Measurements from ENCODE around the gene MLEC. TPM values are rescaled to one million over a fixed set of nuclear protein-coding genes. Genes with fewer than 3 reads are reported as not detected.

Gene MLEC
- total RNA-seq, 2 donors from 2014 or later: 188 to 195 TPM

DNA sequence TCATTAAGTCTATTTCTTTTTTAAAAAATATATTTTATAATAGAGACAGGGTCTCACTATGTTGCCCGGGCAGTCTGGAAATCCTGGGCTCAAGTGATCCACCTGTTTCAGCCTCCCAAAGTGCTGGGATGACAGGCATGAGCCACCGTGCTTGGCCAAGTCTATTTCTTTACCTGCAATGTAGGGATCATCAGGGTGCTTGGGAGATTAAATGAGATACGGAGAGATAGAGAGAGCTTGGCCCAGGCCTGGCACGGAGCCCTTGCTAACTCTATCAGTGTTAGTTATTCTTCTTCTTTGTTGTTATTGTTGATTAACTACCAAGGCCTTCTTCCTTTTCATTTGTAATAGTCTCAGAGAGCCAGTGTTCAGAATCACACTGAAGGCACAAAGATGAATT, 43.4 kb upstream of the MLEC start:
- no peaks in the 10 kb centered on the region for H3K36me3 ChIP-seq (ENCODE audit: control insufficient read depth, insufficient read depth, low read length)
- Mint-ChIP-seq H3K4me1 (peaks cover 8% of the 10 kb centered on the region), H3K4me3 (no peak overlapping the region), H3K27ac (no peak overlapping the region), H3K27me3 (ENCODE audit: insufficient read depth) (peaks cover 61% of the 10 kb centered on the region), H3K9me3 (no peaks in the 10 kb centered on the region), H3K36me3 (ENCODE audit: low read depth) (no peaks in the 10 kb centered on the region)
- no peak overlapping the region for H3K4me3 ChIP-seq (ENCODE audit: low read length)
- 81 to 84% methylated on average over 2 to 4 of the region's 4 CpGs for WGBS, 2 experiments (ENCODE audit: insufficient coverage in 1 of 2, insufficient read length in 1 of 2)
- no peak for DNase-seq
- H3K9me3 ChIP-seq (ENCODE audit: control insufficient read depth, low read length): no peaks in the 10 kb centered on the region
- H3K4me1 ChIP-seq (ENCODE audit: control insufficient read depth, insufficient read depth, low read length): peaks cover 3% of the 10 kb centered on the region
- TF ChIP-seq, protein P1, sequence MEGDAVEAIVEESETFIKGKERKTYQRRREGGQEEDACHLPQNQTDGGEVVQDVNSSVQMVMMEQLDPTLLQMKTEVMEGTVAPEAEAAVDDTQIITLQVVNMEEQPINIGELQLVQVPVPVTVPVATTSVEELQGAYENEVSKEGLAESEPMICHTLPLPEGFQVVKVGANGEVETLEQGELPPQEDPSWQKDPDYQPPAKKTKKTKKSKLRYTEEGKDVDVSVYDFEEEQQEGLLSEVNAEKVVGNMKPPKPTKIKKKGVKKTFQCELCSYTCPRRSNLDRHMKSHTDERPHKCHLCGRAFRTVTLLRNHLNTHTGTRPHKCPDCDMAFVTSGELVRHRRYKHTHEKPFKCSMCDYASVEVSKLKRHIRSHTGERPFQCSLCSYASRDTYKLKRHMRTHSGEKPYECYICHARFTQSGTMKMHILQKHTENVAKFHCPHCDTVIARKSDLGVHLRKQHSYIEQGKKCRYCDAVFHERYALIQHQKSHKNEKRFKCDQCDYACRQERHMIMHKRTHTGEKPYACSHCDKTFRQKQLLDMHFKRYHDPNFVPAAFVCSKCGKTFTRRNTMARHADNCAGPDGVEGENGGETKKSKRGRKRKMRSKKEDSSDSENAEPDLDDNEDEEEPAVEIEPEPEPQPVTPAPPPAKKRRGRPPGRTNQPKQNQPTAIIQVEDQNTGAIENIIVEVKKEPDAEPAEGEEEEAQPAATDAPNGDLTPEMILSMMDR (conservative IDR thresholded peaks at IDR 0.05): no peak
- H3K27me3 ChIP-seq (ENCODE audit: control insufficient read depth, insufficient read depth, low read length, poor library complexity, severe bottlenecking): peaks cover 60% of the 10 kb centered on the region
- no peak overlapping the region for H3K27ac ChIP-seq (ENCODE audit: low read depth, low read length)
- no peak overlapping the region for H3K9ac ChIP-seq (ENCODE audit: extremely low read depth, low read length, poor library complexity, severe bottlenecking)

DNA sequence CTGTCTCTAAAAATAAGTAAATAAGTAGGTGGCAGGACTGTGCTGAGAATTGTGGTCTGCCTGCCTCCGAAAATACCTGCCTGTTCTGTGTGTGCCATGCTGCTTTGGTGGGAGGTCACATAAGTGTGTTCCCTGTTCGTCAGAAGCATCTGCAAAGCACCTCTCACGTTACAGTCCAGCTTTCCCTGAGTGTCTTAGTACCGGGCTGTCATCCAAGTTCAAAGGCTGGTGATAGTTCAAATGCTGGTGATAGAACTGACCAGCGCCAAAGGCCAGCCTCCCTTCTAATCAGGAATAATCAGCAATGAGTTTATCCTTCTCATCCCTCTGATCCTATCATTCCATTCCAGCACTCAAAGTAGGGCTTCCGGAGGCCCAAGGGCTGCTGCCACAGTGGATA, 40.9 kb upstream of the MLEC start:
- peaks cover 67% of the 10 kb centered on the region for H3K27me3 ChIP-seq (ENCODE audit: control insufficient read depth, insufficient read depth, low read length, poor library complexity, severe bottlenecking)
- Mint-ChIP-seq H3K4me1 (peaks cover 12% of the 10 kb centered on the region), H3K27me3 (ENCODE audit: insufficient read depth) (peaks cover 71% of the 10 kb centered on the region), H3K27ac (no peak overlapping the region), H3K9me3 (no peaks in the 10 kb centered on the region), H3K36me3 (ENCODE audit: low read depth) (no peaks in the 10 kb centered on the region), H3K4me3 (no peak overlapping the region)
- DNase-seq: no peak
- TF ChIP-seq, protein P1 (conservative IDR thresholded peaks at IDR 0.05): no peak
- H3K4me3 ChIP-seq (ENCODE audit: low read length): no peak overlapping the region
- no peak overlapping the region for H3K27ac ChIP-seq (ENCODE audit: low read depth, low read length)
- H3K9me3 ChIP-seq (ENCODE audit: control insufficient read depth, low read length): no peaks in the 10 kb centered on the region
- 83 to 89% methylated on average over 3 to 6 of the region's 6 CpGs for WGBS, 2 experiments (ENCODE audit: insufficient coverage in 1 of 2, insufficient read length in 1 of 2)
- H3K36me3 ChIP-seq (ENCODE audit: control insufficient read depth, insufficient read depth, low read length): no peaks in the 10 kb centered on the region
- peaks cover 3% of the 10 kb centered on the region for H3K4me1 ChIP-seq (ENCODE audit: control insufficient read depth, insufficient read depth, low read length)
- H3K9ac ChIP-seq (ENCODE audit: extremely low read depth, low read length, poor library complexity, severe bottlenecking): no peak overlapping the region

DNA sequence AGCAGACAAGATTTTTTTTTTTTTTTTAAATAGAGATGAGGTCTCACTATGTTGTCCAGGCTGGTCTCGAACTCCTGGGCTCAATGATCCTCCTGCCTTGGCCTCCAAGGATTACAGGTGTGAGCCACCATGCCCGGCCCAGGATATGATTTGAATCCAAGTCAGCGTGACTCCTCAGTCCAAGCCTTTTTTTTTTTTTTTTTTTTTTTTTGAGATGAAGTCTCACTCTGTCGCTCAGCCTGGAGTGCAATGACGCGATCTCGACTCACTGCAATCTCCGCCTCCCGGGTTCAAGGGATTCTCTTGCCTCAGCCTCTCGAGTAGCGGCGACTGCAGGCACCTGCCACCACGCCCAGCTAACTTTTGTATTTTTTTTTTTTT, 39.6 kb upstream of the MLEC start:
- H3K9me3 ChIP-seq (ENCODE audit: control insufficient read depth, low read length): no peaks in the 10 kb centered on the region
- TF ChIP-seq, protein P1 (conservative IDR thresholded peaks at IDR 0.05): no peak
- Mint-ChIP-seq H3K4me1 (peaks cover 13% of the 10 kb centered on the region), H3K36me3 (ENCODE audit: low read depth) (no peaks in the 10 kb centered on the region), H3K9me3 (no peaks in the 10 kb centered on the region), H3K27ac (no peak overlapping the region), H3K27me3 (ENCODE audit: insufficient read depth) (peaks cover 60% of the 10 kb centered on the region), H3K4me3 (no peak overlapping the region)
- H3K4me3 ChIP-seq (ENCODE audit: low read length): no peak overlapping the region
- DNase-seq: no peak
- WGBS, 2 experiments (ENCODE audit: insufficient coverage in 1 of 2, insufficient read length in 1 of 2): 91% methylated on average over 9 to 13 of the region's 13 CpGs
- no peak overlapping the region for H3K9ac ChIP-seq (ENCODE audit: extremely low read depth, low read length, poor library complexity, severe bottlenecking)
- H3K4me1 ChIP-seq (ENCODE audit: control insufficient read depth, insufficient read depth, low read length): no peaks in the 10 kb centered on the region
- no peaks in the 10 kb centered on the region for H3K36me3 ChIP-seq (ENCODE audit: control insufficient read depth, insufficient read depth, low read length)
- H3K27me3 ChIP-seq (ENCODE audit: control insufficient read depth, insufficient read depth, low read length, poor library complexity, severe bottlenecking): peaks cover 55% of the 10 kb centered on the region
- no peak overlapping the region for H3K27ac ChIP-seq (ENCODE audit: low read depth, low read length)

All from endodermal cell (in vitro differentiated cells).